Activated T-helper 17 cell treated with anti-CD3 and anti-CD28 coated beads, Interleukin-2, amount 50 U/mL, for 72 hours (primary cell): Measurements from ENCODE around the gene DAZAP2. TPM values are rescaled to one million over a fixed set of nuclear protein-coding genes. Genes with fewer than 3 reads are reported as not detected.
A peak's percentile ranks its signal among the peaks of the same experiment; 100 is the strongest.
"Not testable (repeated sequence)": the region's sequence is repeated elsewhere in the genome, so short reads cannot be mapped to it uniquely, and the experiment has no call there.

ENCODE experiments used
- ATAC-seq: fragments of 150-1000 bp; cut with Tn5 transposase; replicated peaks from 2 replicates; pipeline ENCODE4 v1.10.0; 2021; ENCODE audit warnings: mild to moderate bottlenecking, moderate library complexity
- H3K27ac Mint-ChIP-seq: one replicate; pipeline ENCODE4 v1.8.0; 2022; ENCODE audit warnings: mixed read lengths
- H3K27me3 Mint-ChIP-seq: one replicate; pipeline ENCODE4 v1.8.0; 2022; ENCODE audit warnings: mixed read lengths
- H3K36me3 Mint-ChIP-seq: one replicate; pipeline ENCODE4 v1.8.0; 2022; ENCODE audit warnings: low read depth, mild to moderate bottlenecking, mixed read lengths
- H3K4me1 Mint-ChIP-seq: one replicate; pipeline ENCODE4 v1.8.0; 2022; ENCODE audit warnings: mixed read lengths
- H3K4me3 Mint-ChIP-seq: one replicate; pipeline ENCODE4 v1.8.0; 2022; ENCODE audit warnings: mild to moderate bottlenecking, mixed read lengths
- H3K9me3 Mint-ChIP-seq: one replicate; pipeline ENCODE4 v1.8.0; 2022; ENCODE audit warnings: mixed read lengths
- total RNA-seq, 2 donors: library from RNA; stranded (reverse); gene quantifications; one replicate each; pipeline ENCODE4 v1.2.3, GENCODE V29; 2022

The DAZAP2 gene
- total RNA-seq, 2 donors from 2014 or later: 110 to 124 TPM

DNA sequence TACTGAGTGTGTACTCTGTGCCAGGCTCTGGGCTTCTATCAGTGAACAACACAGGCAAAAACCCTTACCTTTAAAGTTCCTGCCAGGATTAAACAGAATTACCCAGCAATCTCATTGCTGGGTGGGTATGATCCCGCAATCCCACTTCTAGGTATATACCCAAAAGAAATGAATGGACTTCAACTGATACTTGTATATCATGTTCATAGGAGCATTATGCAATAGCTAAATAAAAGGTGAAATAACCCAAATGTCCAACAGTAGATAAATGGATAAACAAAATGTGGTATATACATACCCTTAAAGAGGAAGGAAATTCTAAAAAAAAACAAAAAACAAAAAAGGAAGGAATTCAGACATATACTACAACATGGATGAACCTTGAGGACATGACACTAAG is 14.7 kb downstream of the DAZAP2 start:
- Mint-ChIP-seq H3K9me3 (no peaks in the 10 kb centered on the region), H3K27ac (no peak overlapping the region), H3K4me1 (peaks cover 3% of the 10 kb centered on the region), H3K4me3 (no peak overlapping the region), H3K36me3 (no peaks in the 10 kb centered on the region), H3K27me3 (no peaks in the 10 kb centered on the region)
- ATAC-seq: no peak

DNA sequence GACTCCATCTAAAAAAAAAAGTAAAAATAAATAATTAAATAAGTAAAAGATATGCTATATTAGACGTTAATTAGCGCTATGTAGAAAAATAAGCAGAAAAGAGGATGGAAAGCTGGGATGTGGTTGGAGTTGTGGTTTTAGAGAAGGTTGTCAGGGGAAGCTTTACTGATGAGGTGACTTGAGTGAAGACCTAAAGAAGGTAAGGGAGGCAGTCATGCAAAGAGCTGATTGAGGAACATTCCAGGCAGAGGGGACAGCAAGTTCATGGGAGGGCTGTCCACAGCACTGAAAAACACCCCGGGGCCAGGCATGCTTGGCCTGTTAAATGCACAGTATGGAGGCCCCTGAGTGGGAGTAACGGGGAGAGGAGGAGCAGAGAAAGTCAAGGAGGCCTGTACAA is 15.9 kb downstream of the DAZAP2 start:
- no peaks in the 10 kb centered on the region for H3K27me3 Mint-ChIP-seq
- no peak overlapping the region for H3K27ac Mint-ChIP-seq
- no peaks in the 10 kb centered on the region for H3K36me3 Mint-ChIP-seq
- H3K4me3 Mint-ChIP-seq: no peak overlapping the region
- no peaks in the 10 kb centered on the region for H3K4me1 Mint-ChIP-seq
- no peaks in the 10 kb centered on the region for H3K9me3 Mint-ChIP-seq
- ATAC-seq: no peak

DNA sequence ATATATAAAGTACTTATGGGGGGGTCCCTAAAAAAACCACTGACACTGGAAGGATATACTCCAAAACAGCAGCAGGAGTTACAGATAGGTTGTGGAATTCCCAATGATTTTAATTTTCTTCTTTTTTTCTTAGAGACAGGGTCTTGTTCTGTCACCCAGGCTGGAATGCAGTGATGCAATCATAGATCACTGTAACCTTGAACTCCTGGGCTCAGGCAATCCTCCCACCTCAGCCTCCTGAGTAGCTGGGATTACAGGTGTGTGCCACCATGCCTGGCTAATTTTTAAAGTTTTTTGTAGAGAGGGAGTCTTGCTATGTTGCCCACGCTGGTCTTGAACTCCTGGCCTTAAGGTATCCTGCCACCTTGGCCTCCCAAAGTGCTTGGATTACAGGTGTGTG is 21.0 kb downstream of the DAZAP2 start:
- ATAC-seq, H3K27me3 Mint-ChIP-seq, H3K36me3 Mint-ChIP-seq, H3K27ac Mint-ChIP-seq, H3K4me1 Mint-ChIP-seq, H3K4me3 Mint-ChIP-seq, H3K9me3 Mint-ChIP-seq: not testable (repeated sequence)

DNA sequence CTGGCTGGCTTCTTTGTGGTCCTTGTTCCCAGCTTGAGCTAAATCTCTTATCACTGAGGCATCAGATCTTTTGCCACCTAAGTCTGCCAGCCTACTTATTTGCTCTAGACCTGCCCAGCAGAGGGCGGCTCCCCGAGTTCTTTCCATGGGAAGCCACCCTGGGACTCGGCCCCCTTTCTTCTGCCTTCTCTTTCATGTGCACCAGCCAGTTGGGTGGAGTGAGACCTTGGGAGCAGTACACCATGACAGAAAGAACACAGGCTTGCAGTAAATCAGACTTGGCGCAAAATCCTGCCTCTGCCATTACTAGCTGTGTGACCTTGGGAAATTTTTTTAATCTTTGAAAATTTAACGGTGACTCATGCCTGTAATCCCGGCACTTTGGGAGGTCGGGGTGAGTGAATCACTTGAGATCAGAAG is 24.1 kb downstream of the DAZAP2 start:
- Mint-ChIP-seq H3K9me3 (no peaks in the 10 kb centered on the region), H3K4me3 (no peak overlapping the region), H3K27ac (no peak overlapping the region), H3K4me1 (peaks cover 8% of the 10 kb centered on the region), H3K27me3 (no peaks in the 10 kb centered on the region), H3K36me3 (no peaks in the 10 kb centered on the region)
- ATAC-seq: peak; percentile 23

DNA sequence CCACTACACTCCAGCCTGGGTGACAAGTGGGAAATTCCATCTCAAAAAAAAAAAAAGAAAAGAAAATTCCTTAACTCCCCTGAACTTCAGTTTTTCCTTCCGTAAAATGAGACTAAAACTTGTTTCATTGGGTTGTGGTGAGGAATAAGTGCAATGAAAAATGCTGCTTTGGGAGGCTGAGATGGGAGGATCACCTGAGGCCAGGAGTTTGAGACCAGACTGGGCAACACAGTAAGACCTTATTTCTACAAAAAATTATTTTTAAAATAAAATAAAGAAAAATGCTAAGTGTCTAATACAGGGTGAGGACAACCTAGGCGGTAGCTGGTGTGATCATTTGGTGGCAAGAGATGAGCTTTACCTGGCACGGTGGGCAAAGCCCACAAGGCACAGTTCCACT is 24.7 kb downstream of the DAZAP2 start:
- ATAC-seq: no peak
- H3K27ac Mint-ChIP-seq: no peak overlapping the region
- no peak overlapping the region for H3K4me3 Mint-ChIP-seq
- H3K9me3 Mint-ChIP-seq: no peaks in the 10 kb centered on the region
- H3K4me1 Mint-ChIP-seq: peaks cover 8% of the 10 kb centered on the region
- no peaks in the 10 kb centered on the region for H3K27me3 Mint-ChIP-seq
- H3K36me3 Mint-ChIP-seq: no peaks in the 10 kb centered on the region

DNA sequence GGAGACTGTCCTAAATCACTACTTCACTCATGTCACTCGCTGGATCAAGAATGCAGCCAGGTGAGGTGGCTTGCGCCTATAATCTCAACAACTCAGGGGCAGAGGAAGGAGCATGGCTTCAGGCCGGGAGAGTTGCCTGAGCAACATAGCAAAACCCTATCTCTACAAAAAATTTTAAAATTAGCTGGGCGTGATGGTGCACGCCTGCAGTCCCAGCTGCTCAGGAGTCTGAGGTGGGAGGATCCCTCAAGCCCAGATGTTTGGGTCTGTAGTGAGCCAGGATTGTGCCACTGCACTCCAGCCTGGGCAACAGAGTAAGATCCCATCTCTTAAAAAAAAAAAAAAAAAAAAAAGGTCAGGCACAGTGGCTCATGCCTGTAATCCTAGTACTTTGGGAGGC is 25.7 kb downstream of the DAZAP2 start:
- Mint-ChIP-seq H3K36me3 (no peaks in the 10 kb centered on the region), H3K27me3 (no peaks in the 10 kb centered on the region), H3K4me1 (peaks cover 8% of the 10 kb centered on the region), H3K27ac (no peak overlapping the region), H3K4me3 (no peak overlapping the region), H3K9me3 (no peaks in the 10 kb centered on the region)
- no peak for ATAC-seq

DNA sequence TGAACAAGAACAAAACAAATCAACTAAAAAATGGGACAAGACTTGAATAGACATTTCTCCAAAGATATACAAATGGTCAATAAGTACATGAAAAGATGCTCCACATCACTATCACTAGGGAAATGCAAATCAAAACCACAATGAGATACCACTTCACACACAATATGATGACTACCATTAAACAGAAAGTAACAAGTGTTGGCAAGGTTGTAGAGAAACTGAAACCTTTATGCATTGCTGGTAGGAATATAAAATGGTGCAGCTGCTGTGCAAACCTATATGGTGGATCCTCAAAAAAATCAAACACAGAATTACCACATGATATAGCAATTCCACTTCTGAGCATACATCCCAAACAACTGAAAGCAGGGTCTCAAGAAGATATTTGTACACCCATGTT is 26.4 kb downstream of the DAZAP2 start:
- peak overlapping the region; percentile 2 for H3K4me3 Mint-ChIP-seq
- H3K27me3 Mint-ChIP-seq: no peaks in the 10 kb centered on the region
- H3K4me1 Mint-ChIP-seq: peaks cover 8% of the 10 kb centered on the region
- no peaks in the 10 kb centered on the region for H3K36me3 Mint-ChIP-seq
- H3K9me3 Mint-ChIP-seq: no peaks in the 10 kb centered on the region
- ATAC-seq: peak; percentile 89
- H3K27ac Mint-ChIP-seq: no peak overlapping the region

DNA sequence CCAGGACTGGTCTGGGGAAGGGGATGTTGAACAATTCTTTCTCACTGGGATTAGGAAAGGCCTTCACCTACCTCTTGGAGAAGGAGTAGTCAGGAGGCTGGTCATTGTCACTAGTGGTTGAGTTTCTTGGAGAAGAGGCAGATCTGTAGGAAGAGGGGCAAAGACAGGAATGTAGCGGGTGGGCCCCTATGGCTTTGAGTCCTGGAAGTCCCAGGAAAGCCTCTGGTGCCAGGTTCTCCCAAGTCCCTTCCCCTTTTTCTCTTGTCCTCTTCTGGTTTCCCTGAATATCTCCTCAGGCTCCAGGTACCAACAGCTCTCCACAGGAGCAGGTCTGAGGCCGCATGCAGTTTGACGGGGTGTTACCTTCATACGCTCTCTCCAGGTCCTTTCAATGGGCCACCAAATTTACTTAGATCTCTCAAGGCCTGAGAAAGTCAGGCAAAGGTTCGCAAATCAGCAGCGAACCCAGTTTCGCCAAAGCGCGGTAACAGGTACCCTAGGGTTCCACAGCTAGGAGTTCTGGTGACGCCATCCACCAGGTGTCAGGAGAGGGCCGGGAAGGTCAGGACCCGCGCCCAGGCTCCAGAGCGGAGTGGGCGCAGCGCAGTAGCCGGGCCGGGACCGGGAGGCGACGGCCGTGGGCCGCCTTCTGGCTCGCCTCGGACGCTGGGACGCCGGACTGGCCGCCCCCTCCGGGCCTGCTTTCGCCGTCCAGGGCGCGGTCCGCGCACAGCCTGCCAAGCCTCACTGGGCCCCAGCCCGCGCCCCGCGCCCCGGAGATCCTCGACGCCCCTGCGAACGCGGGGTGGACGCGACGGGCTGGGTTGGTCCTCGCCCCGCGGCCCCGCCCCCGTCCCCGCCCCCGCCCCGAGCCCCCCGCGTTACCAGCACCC is 30.8 kb downstream of the DAZAP2 start:
- Mint-ChIP-seq H3K36me3 (no peaks in the 10 kb centered on the region), H3K4me1 (peaks cover 17% of the 10 kb centered on the region), H3K27me3 (no peaks in the 10 kb centered on the region), H3K9me3 (no peaks in the 10 kb centered on the region), H3K27ac (no peak overlapping the region), H3K4me3 (peak overlapping the region; percentile 58)
- peak; percentile 48 for ATAC-seq

DNA sequence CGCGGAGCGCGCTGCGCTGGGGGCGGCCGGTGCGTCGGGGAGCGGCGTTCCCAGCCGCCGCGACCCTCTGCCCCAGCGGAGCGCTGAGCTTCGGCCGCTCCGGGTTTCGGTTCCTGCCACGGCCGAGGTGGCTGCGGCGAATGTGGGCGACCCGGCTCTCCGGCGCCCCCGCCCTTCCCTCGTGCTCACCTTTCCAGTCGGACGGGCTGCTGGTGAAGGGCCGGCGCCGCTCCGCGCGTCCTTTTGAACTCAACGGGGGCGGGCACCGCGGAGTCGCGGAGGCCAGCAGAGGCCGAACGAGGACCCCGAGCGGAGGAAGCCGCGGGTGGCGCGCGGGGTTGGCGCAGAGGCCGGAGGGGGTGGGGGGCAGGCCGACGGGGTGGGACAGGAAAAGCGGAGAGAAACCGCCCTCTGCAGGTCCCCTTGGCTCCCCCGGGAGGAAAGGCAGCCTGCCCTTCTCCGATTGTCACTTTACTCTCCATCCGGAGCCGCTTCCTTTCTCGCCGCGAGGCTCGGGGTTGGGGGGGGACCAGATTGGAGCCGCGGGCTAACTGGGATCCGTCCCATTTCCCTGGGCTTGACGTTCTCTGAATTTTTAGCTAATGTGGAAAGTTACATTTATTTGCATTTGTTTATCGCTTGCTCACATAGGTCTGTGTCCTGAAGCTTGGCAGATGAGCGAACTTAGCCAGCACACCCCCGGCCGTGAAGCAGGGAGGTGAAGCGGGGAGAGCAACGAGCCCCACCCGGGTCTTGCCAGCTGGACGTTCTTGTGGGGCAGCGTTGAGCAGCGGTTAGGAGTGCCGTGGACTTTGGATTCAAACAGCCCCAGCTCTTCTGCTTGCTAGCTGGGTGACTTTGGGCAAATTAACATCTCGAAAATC is 31.7 kb downstream of the DAZAP2 start, which contains the start of gene SMAGP:
SMAGP (minus strand) TSS at position 349 of the 884 bp plus-strand sequence. CDS start 1,137 bp downstream, outside the sequence.
- Mint-ChIP-seq H3K27ac (peak within 1 kb of the TSS; percentile 53), H3K36me3 (no peaks in the 10 kb centered on the region), H3K4me1 (peaks cover 11% of the 10 kb centered on the region), H3K4me3 (peak within 1 kb of the TSS; percentile 90), H3K9me3 (no peaks in the 10 kb centered on the region), H3K27me3 (no peaks in the 10 kb centered on the region)
- peak; percentile 32 for ATAC-seq

DNA sequence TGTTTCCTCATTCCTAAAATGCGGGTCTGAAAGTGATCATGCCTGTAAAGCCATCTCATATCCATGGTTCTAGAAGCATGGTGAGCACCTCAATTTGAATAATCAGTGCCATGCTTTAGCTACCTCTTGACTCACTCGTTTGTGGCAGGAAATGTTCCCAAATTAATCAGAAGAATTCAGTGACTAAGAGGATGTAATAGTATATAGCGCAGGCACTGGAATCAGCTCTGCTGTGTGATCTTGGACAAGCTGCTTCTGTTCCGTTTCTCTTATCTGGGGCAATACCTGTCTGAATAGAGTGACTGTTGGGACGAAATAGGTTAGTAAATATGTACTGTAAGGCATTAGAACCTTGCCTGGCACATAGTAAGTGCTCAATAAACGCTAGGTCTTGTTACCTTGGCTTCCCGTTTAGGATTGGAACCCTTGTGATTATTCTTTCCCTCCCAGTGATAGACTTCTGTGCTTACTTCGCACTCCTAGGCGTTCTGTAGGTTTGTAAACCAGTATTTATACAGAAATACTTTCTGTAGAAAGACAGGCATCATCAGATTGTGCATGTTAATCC is 32.4 kb downstream of the DAZAP2 start:
- Mint-ChIP-seq H3K9me3 (no peaks in the 10 kb centered on the region), H3K27ac (peak overlapping the region; percentile 53), H3K4me3 (peak overlapping the region; percentile 90), H3K4me1 (peaks cover 9% of the 10 kb centered on the region), H3K36me3 (no peaks in the 10 kb centered on the region), H3K27me3 (no peaks in the 10 kb centered on the region)
- peak; percentile 89 for ATAC-seq

DNA sequence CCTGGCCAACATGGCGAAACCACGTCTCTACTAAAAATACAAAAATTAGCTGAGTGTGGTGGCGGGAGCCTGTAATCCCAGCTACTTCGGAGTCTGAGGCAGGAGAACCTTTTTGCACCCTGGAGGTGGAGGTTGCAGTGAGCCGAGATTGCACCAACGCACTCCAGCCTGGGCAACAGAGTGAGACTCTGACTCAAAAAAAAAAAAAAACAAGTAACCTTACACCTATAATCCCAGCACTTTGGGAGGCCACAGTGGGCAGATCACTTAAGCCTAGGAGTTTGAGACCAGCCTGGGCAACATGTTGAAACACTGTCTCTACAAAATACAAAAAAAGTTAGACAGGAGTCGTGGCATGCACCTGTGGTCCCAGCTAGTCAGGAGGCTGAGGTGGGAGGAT is 34.2 kb downstream of the DAZAP2 start:
- H3K9me3 Mint-ChIP-seq, H3K27ac Mint-ChIP-seq, H3K4me1 Mint-ChIP-seq, H3K36me3 Mint-ChIP-seq, H3K27me3 Mint-ChIP-seq, H3K4me3 Mint-ChIP-seq, ATAC-seq: not testable (repeated sequence)

DNA sequence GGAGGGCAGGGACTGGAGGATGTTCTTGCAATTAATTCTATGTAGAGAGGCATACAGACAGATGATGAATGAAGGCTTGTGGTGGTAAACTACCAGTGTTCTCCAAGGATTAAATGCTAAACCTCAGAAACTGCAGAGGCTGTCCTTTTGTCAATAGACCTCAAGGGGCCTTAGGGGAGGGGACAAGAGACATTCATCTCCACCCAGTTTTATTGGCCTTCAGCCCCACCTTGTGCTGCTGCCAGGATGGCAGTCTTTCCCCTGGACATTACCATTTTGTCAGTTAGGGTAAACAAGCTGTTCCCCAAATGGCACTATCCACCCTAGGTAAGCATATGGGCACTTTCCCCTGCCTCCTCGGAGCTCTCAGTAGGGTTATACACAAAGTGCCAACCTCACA is 36.5 kb downstream of the DAZAP2 start:
- no peak overlapping the region for H3K27ac Mint-ChIP-seq
- no peak for ATAC-seq
- no peaks in the 10 kb centered on the region for H3K9me3 Mint-ChIP-seq
- no peak overlapping the region for H3K4me3 Mint-ChIP-seq
- H3K36me3 Mint-ChIP-seq: peaks cover under 1% of the 10 kb centered on the region
- H3K27me3 Mint-ChIP-seq: no peaks in the 10 kb centered on the region
- H3K4me1 Mint-ChIP-seq: peaks cover 9% of the 10 kb centered on the region

DNA sequence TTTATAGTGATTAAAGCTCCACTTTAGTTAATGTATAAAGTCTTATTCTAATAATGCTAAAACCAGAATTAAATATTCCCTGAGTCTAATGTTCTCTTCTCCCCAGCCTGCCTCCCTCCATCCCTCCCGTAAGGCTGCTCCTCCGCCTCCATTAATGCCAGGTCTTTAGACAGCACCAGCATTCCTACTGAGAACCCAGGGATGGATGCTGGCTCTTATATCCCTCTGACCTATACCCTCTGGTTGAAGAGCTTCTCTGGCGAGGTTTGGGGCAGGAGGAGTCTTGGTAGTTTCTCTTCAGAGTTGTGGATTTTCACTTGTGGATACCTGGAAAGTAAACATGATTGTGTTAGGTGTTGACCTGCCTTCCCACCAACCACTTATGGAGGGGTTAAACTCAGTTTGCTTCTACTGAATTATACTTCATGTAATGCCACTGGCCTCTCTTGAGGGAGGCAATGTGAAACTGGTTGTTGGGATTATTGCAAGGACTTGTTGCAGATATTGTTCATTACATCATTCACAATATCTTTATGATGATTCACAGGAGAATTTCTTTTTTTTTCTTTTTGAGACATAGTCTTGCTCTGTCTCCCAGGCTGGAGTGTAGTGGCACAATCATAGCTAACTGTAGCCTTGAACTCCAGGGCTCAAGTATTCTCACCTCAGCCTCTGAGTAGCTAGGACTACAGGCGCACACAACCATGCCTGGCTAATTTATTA is 42.7 kb downstream of the DAZAP2 start:
- Mint-ChIP-seq H3K27me3 (no peaks in the 10 kb centered on the region), H3K9me3 (no peaks in the 10 kb centered on the region)
- no peak for ATAC-seq

DNA sequence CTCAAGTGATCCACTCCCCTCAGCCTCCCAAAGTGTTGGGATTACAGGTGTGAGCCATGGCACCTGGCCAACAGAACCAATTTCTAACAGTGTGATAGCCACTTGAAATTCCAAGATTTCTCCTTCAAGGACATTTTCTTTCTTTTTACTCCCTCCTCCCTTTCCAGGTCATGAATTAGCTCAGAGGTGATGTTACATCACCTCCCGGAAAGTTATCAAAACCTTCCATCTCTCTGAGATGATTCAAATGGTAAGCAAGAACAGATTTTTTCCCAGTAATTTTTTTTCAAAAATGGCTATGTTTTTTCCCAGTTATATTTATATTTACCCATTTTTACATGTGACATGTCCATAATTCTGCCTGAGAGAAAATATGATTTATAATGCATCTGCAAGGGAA is 47.2 kb downstream of the DAZAP2 start:
- Mint-ChIP-seq H3K27me3 (no peaks in the 10 kb centered on the region), H3K4me3 (no peak overlapping the region), H3K9me3 (no peaks in the 10 kb centered on the region), H3K4me1 (no peaks in the 10 kb centered on the region), H3K36me3 (peaks cover 77% of the 10 kb centered on the region), H3K27ac (peak overlapping the region; percentile 24)
- ATAC-seq: no peak

More for the DNA sequence above, 42.7 kb downstream of the DAZAP2 start:
- Mint-ChIP-seq H3K27ac (peak overlapping the region; percentile 15), H3K36me3 (peaks cover 51% of the 10 kb centered on the region), H3K4me1 (no peaks in the 10 kb centered on the region), H3K4me3 (no peak overlapping the region)
